K562 (cell line): ENCODE results near the gene PPP1CC. TPM values are rescaled to one million over a fixed set of nuclear protein-coding genes. Genes with fewer than 3 reads are reported as not detected.

Source experiments
- ATAC-seq: fragments of 200-7000 bp; cut with Tn5 transposase; 3 replicates; pipeline ENCODE4 v1.9.1; 2020; ENCODE audit warnings: moderate library complexity
- BruUV-seq: library from RNA; stranded (reverse); fragments of 400-500 nt; replicated peaks from 2 replicates; lab custom pipeline; 2021; lab: Mats Ljungman, UMichigan
- CTCF ChIA-PET: fragments of 300-600 bp; formaldehyde crosslinking; extraction: SDS; loops from one replicate; lab custom pipeline; 2021; ENCODE audit warnings: low intra/inter-chr PET ratio; lab: Yijun Ruan, JAX
- POLR2A ChIA-PET: fragments of 300-600, 350-650 bp; sonication (Branson Sonifier 250); formaldehyde crosslinking; extraction: SDS; loops from one replicate; lab custom pipeline; 2021; ENCODE audit warnings: antibody characterized with exemption, inconsistent platforms; lab: Yijun Ruan, JAX
- DNase-seq, 4 experiments: peaks; one replicate each; pipeline versions ENCODE4 v3.0.0 to v3.0.0-alpha.2; 2011 to 2018; ENCODE audit warnings: low spot score in 3 of 4, mixed read lengths in 3 of 4; ENCODE audit errors: extremely low read depth in 1 of 4
- FAIRE-seq: peaks from 2 replicates; lab custom pipeline; 2011; peaks lifted over from hg19 to GRCh38; lab: Jason Lieb, UNC
- H2AFZ ChIP-seq: 2 replicates; pipeline ENCODE4 v1.6.0; 2011; ENCODE audit warnings: low read depth, low read length, control low read depth, inconsistent platforms
- H3K27ac ChIP-seq: fragments of 200-600 bp; 3 replicates; pipeline ENCODE4 v1.8.0; 2011; ENCODE audit warnings: low read depth, mild to moderate bottlenecking, control low read depth, inconsistent platforms, low read length, moderate library complexity, mixed read lengths; ENCODE audit errors: extremely low read depth
- H3K27me3 ChIP-seq, 2 experiments: fragments of 300-600 bp in 1 of 2; 2 replicates in 1 of 2; 3 replicates in 1 of 2; pipeline versions ENCODE4 v1.6.0 to v1.8.0; 2011; ENCODE audit warnings: inconsistent platforms in 2 of 2, low read length in 2 of 2, mild to moderate bottlenecking in 1 of 2, mixed read lengths in 1 of 2, moderate library complexity in 1 of 2; ENCODE audit not compliant: control insufficient read depth in 2 of 2, insufficient read depth in 2 of 2
- H3K36me3 ChIP-seq: fragments of 300-600 bp; 3 replicates; pipeline ENCODE4 v1.8.0; 2011; ENCODE audit warnings: mild to moderate bottlenecking, low read length, inconsistent platforms; ENCODE audit not compliant: control insufficient read depth, insufficient read depth
- H3K4me1 ChIP-seq, 2 experiments: fragments of 200-600 bp in 1 of 2; replicated peaks in 1 of 2; 2 replicates in 1 of 2; 3 replicates in 1 of 2; pipeline versions ENCODE4 v1.5.1 to v1.8.0; 2011; ENCODE audit warnings: inconsistent platforms in 2 of 2, low read length in 2 of 2, mild to moderate bottlenecking in 1 of 2, mixed read lengths in 1 of 2, moderate library complexity in 1 of 2; ENCODE audit not compliant: control insufficient read depth in 2 of 2, insufficient read depth in 2 of 2
- H3K4me2 ChIP-seq: 2 replicates; pipeline ENCODE4 v1.6.1; 2011; ENCODE audit warnings: low read length, control low read depth, inconsistent platforms, mixed read lengths; ENCODE audit not compliant: insufficient read depth
- H3K4me3 ChIP-seq: fragments of 200-600 bp; sonication (generic), shearing (Covaris generic); 2 replicates; pipeline ENCODE4 v1.5.1; 2016; ENCODE audit warnings: control low read depth, inconsistent platforms
- H3K79me2 ChIP-seq: fragments of 200-600 bp; 3 replicates; pipeline ENCODE4 v1.8.0; 2011; ENCODE audit warnings: low read length, inconsistent platforms; ENCODE audit not compliant: control insufficient read depth, insufficient read depth
- H3K9ac ChIP-seq, 2 experiments: 2 replicates each; pipeline versions ENCODE4 v1.6.0 to v1.6.1; 2011; ENCODE audit warnings: low read depth in 2 of 2, low read length in 2 of 2, control low read depth in 1 of 2, inconsistent platforms in 1 of 2, mild to moderate bottlenecking in 1 of 2, mixed read lengths in 1 of 2; ENCODE audit not compliant: insufficient read depth in 1 of 2
- H3K9me1 ChIP-seq: one replicate; pipeline ENCODE4 v1.6.0; 2011; ENCODE audit warnings: inconsistent platforms, mild to moderate bottlenecking, low read length, moderate library complexity; ENCODE audit not compliant: control insufficient read depth, insufficient read depth
- H3K9me3 ChIP-seq: replicated peaks from 2 replicates; pipeline ENCODE4 v1.5.1; 2011; ENCODE audit warnings: low read depth, low read length, inconsistent platforms; ENCODE audit not compliant: control insufficient read depth, insufficient read depth
- H4K20me1 ChIP-seq: replicated peaks from 2 replicates; pipeline ENCODE4 v1.6.1; 2011; ENCODE audit warnings: low read length, inconsistent platforms, mixed read lengths; ENCODE audit not compliant: control insufficient read depth, insufficient read depth
- GATAD2A ChIP-seq: fragments of 450-650 bp; IDR thresholded peaks from 2 replicates; pipeline ENCODE4 v1.6.1; 2017
- ZNF398 ChIP-seq: fragments of 250-450 bp; sonication (Bioruptor Pico); IDR thresholded peaks from 2 replicates; pipeline ENCODE4 v1.8.0; 2021; ENCODE audit warnings: moderate library complexity, mild to moderate bottlenecking, inconsistent platforms
- WGBS: fragments of 100-300 bp; shearing (Covaris generic); methylation state at CpG from one replicate; pipeline ENCODE4 v1.1.6; 2016; ENCODE audit warnings: low coverage, mixed read lengths; ENCODE audit not compliant: insufficient coverage; ENCODE audit errors: missing lambda C conversion rate; 5-methylcytosine and 5-hydroxymethylcytosine counted together
- in situ Hi-C: fragments of 300-500 bp; cut with MboI; formaldehyde crosslinking; loops from 4 replicates; pipeline ENCODE4 v1.15.0; 2018; ENCODE audit warnings: inconsistent platforms, mixed read lengths
- intact Hi-C: fragments of 100-400 bp; cut with micrococcal nuclease; formaldehyde crosslinking; loops from 2 replicates; pipeline ENCODE4 v1.14.2; 2022
- polyA plus RNA-seq, 8 experiments: library from polyadenylated mRNA; depleted of rRNA in 4 of 8; stranded (reverse) in 5 of 8; unstranded in 3 of 8; fragments of >200 nt; fragmentation: Nextera tagmentation in 2 of 8; fragmentation: Illumina TruSeq in 1 of 8; extraction: Ambion mirVana in 2 of 8; extraction: Trizol in 1 of 8; gene quantifications; 2 replicates each; pipeline versions ENCODE4 v1.2.1 to v1.2.3, GENCODE V29; 2011 to 2014; ENCODE audit warnings: inconsistent platforms in 1 of 8, missing spikeins in 1 of 8
- total RNA-seq, 7 experiments: library from RNA; depleted of rRNA in 6 of 7; stranded (reverse); fragments of >200 nt in 6 of 7; fragmentation: Illumina TruSeq in 2 of 7; extraction: Trizol in 2 of 7; gene quantifications; 2 replicates each; pipeline versions ENCODE4 v1.2.1 to v1.2.3, GENCODE V29; 2011 to 2021; ENCODE audit warnings: low replicate concordance in 1 of 7
- TF ChIP-seq, protein P1 (sequence below): fragments of 250-450 bp; sonication (Bioruptor Pico); IDR thresholded peaks from 2 replicates; pipeline ENCODE4 v1.4.0; 2020; ENCODE audit warnings: mild to moderate bottlenecking, moderate library complexity, borderline replicate concordance

The PPP1CC gene
- total and polyA plus RNA-seq, 9 of the 15 experiments (the other 6 are each of a cell fraction or from before 2014, with no cell fraction given), result 67.4 to 286 (median 195) TPM

GRCh38 chr12:110683888-110684287, 58.8 kb downstream of the PPP1CC start (continued):
- no peak for TF ChIP-seq ZNF398
- TF ChIP-seq, all 486 proteins: peak for 0

- no peak overlapping the region for H3K4me2 ChIP-seq
These were observed 62.7 kb downstream of the PPP1CC start for GRCh38 chr12:110680032-110680431.

More at GRCh38 chr12:110680032-110680431, 62.7 kb downstream of the PPP1CC start:
- ChIA-PET POLR2A (interaction anchor here (0.7 kb wide), 1 partner anchor 9 kb away, joined by 3 read pairs; no protein-coding TSS in a partner anchor), CTCF (no interaction called here)
- BruUV-seq, result no TSS peak
- intact Hi-C loops (no loop called here), in situ Hi-C loops (no loop called here)
- Histone ChIP-seq H3K36me3 (no peaks in the 10 kb centered on the region), H3K9me3 (no peaks in the 10 kb centered on the region), H3K9me1 (no peaks in the 10 kb centered on the region), H3K27ac (no peak overlapping the region), H3K79me2 (no peaks in the 10 kb centered on the region), H3K27me3 (peaks cover 3 to 22% of the 10 kb centered on the region in 2 experiments; a peak in 3 of 5 replicates), H3K4me3 (no peak overlapping the region), H2AFZ (no peak overlapping the region), H3K9ac (no peak overlapping the region), H4K20me1 (no peaks in the 10 kb centered on the region; the same call in 1 of the 2 replicates), H3K4me1 (no peaks in the 10 kb centered on the region)
- TF ChIP-seq, protein P1, sequence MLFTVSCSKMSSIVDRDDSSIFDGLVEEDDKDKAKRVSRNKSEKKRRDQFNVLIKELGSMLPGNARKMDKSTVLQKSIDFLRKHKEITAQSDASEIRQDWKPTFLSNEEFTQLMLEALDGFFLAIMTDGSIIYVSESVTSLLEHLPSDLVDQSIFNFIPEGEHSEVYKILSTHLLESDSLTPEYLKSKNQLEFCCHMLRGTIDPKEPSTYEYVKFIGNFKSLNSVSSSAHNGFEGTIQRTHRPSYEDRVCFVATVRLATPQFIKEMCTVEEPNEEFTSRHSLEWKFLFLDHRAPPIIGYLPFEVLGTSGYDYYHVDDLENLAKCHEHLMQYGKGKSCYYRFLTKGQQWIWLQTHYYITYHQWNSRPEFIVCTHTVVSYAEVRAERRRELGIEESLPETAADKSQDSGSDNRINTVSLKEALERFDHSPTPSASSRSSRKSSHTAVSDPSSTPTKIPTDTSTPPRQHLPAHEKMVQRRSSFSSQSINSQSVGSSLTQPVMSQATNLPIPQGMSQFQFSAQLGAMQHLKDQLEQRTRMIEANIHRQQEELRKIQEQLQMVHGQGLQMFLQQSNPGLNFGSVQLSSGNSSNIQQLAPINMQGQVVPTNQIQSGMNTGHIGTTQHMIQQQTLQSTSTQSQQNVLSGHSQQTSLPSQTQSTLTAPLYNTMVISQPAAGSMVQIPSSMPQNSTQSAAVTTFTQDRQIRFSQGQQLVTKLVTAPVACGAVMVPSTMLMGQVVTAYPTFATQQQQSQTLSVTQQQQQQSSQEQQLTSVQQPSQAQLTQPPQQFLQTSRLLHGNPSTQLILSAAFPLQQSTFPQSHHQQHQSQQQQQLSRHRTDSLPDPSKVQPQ, result no peak
- TF ChIP-seq GATAD2A, result no peak
- DNase-seq (no peak), FAIRE-seq (no peak), ATAC-seq (no peak)
- WGBS, result 0% methylated on average over 1 of the region's 1 CpG
